ENCODE data around the gene SSNA1.

DNA sequence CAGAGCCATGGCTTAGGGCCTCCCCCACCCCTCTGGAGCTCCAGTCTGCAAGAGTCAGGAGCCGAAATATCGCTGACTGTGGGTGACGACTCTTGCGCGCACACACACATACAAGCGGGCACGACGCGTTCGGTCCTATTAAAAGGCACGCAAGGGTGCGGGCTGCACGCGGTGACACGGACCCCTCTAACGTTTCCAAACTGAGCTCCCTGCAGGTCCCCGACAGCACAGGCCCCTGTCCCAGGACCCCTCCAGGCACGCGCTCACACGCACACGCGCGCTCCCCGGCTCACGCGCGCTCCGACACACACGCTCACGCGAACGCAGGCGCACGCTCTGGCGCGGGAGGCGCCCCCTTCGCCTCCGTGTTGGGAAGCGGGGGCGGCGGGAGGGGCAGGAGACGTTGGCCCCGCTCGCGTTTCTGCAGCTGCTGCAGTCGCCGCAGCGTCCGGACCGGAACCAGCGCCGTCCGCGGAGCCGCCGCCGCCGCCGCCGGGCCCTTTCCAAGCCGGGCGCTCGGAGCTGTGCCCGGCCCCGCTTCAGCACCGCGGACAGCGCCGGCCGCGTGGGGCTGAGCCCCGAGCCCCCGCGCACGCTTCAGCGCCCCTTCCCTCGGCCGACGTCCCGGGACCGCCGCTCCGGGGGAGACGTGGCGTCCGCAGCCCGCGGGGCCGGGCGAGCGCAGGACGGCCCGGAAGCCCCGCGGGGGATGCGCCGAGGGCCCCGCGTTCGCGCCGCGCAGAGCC is 49.6 kb upstream of the SSNA1 start, which contains the start of gene GRIN1:
- TF ChIP-seq MAX (IDR thresholded peaks at IDR 0.05) (peak; percentile 85), YY1 (IDR thresholded peaks at IDR 0.05; ENCODE audit: low read depth) (no peak), TEAD4 (IDR thresholded peaks at IDR 0.05) (no peak), EP300 (IDR thresholded peaks at IDR 0.05; ENCODE audit: borderline replicate concordance) (no peak), CREB1 (IDR thresholded peaks at IDR 0.05; ENCODE audit: low read depth) (no peak), ZBTB7A (IDR thresholded peaks at IDR 0.05; ENCODE audit: low read depth) (peak; percentile 91), USF1 (IDR thresholded peaks at IDR 0.05) (no peak), CEBPB (IDR thresholded peaks at IDR 0.05) (no peak), FOXM1 (IDR thresholded peaks at IDR 0.05; ENCODE audit: borderline replicate concordance, low read depth) (no peak), TCF12 (IDR thresholded peaks at IDR 0.05; ENCODE audit: low read depth) (no peak), TAF1 (IDR thresholded peaks at IDR 0.05; ENCODE audit: low read depth) (no peak)
- TF ChIP-seq, protein P1, sequence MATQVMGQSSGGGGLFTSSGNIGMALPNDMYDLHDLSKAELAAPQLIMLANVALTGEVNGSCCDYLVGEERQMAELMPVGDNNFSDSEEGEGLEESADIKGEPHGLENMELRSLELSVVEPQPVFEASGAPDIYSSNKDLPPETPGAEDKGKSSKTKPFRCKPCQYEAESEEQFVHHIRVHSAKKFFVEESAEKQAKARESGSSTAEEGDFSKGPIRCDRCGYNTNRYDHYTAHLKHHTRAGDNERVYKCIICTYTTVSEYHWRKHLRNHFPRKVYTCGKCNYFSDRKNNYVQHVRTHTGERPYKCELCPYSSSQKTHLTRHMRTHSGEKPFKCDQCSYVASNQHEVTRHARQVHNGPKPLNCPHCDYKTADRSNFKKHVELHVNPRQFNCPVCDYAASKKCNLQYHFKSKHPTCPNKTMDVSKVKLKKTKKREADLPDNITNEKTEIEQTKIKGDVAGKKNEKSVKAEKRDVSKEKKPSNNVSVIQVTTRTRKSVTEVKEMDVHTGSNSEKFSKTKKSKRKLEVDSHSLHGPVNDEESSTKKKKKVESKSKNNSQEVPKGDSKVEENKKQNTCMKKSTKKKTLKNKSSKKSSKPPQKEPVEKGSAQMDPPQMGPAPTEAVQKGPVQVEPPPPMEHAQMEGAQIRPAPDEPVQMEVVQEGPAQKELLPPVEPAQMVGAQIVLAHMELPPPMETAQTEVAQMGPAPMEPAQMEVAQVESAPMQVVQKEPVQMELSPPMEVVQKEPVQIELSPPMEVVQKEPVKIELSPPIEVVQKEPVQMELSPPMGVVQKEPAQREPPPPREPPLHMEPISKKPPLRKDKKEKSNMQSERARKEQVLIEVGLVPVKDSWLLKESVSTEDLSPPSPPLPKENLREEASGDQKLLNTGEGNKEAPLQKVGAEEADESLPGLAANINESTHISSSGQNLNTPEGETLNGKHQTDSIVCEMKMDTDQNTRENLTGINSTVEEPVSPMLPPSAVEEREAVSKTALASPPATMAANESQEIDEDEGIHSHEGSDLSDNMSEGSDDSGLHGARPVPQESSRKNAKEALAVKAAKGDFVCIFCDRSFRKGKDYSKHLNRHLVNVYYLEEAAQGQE (IDR thresholded peaks at IDR 0.05; ENCODE audit: low read depth): peak; percentile 94

Measured in Ishikawa (cell line).